Esophagus muscularis mucosa (tissue), 4 donors: Measurements from ENCODE around the gene PTPRQ. TPM values are rescaled to one million over a fixed set of nuclear protein-coding genes. Genes with fewer than 3 reads are reported as not detected.

Experiments
- DNase-seq: peaks from one replicate; pipeline ENCODE4 v3.0.0-alpha.2; 2017; ENCODE audit errors: extremely low spot score
- H3K27ac ChIP-seq, 4 donors: fragments of 200-600 bp; sonication (generic); replicated peaks in 1 of 4; 1 replicate in 3 of 4; 2 replicates in 1 of 4; pipeline ENCODE4 v1.5.1; 2016 to 2019; ENCODE audit warnings: mild to moderate bottlenecking in 1 of 4
- H3K27me3 ChIP-seq, 4 donors: fragments of 200-600 bp; sonication (generic); one replicate each; pipeline versions ENCODE4 v1.5.1 to v1.6.0; 2016 to 2019
- H3K36me3 ChIP-seq, 4 donors: fragments of 200-600 bp; sonication (generic); one replicate each; pipeline ENCODE4 v1.5.1; 2016 to 2019
- H3K4me1 ChIP-seq, 4 donors: fragments of 200-600 bp; sonication (generic); one replicate each; pipeline ENCODE4 v1.5.1; 2016 to 2019
- H3K4me3 ChIP-seq, 4 donors: fragments of 200-600 bp; sonication (generic); 1 replicate in 2 of 4; 2 replicates in 2 of 4; pipeline ENCODE4 v1.5.1; 2016 to 2019; ENCODE audit warnings: mild to moderate bottlenecking in 4 of 4, moderate library complexity in 1 of 4
- H3K9me3 ChIP-seq, 4 donors: fragments of 200-600 bp; sonication (generic); 1 replicate in 3 of 4; 2 replicates in 1 of 4; pipeline ENCODE4 v1.5.1; 2016 to 2019
- EP300 ChIP-seq: sonication (generic); formaldehyde crosslinking; IDR thresholded peaks from one replicate; pipeline ENCODE4 v1.6.1; 2017; ENCODE audit warnings: antibody characterized with exemption
- POLR2A ChIP-seq: fragments of 450-650 bp; IDR thresholded peaks from one replicate; pipeline ENCODE4 v1.6.1; 2017; ENCODE audit warnings: antibody characterized with exemption, moderate library complexity, mild to moderate bottlenecking, low read depth
- POLR2AphosphoS5 ChIP-seq, 2 donors: sonication (generic); formaldehyde crosslinking; IDR thresholded peaks; one replicate each; pipeline ENCODE4 v1.6.1; 2017; ENCODE audit warnings: antibody characterized with exemption in 2 of 2
- WGBS: methylation state at CpG from one replicate; pipeline ENCODE4 v1.1.5; 2018; 5-methylcytosine and 5-hydroxymethylcytosine counted together
- intact Hi-C: fragments of 100-400 bp; cut with DNase I; formaldehyde crosslinking; loops from one replicate; pipeline ENCODE4 v1.15.1; 2023
- total RNA-seq, 4 donors: library from RNA; depleted of rRNA; stranded (reverse); fragments of >200 nt; gene quantifications; one replicate each; pipeline versions ENCODE4 v1.1.0 to v1.2.1, GENCODE V29; 2016
- TF ChIP-seq, protein P1 (sequence below), 3 experiments: fragments of 200-600 bp in 2 of 3; fragments of 450-650 bp in 1 of 3; sonication (generic) in 2 of 3; IDR thresholded peaks; one replicate each; pipeline ENCODE4 v1.5.1; 2017 to 2019; ENCODE audit warnings: antibody characterized with exemption in 3 of 3, mild to moderate bottlenecking in 2 of 3, moderate library complexity in 1 of 3

Gene PTPRQ
- total RNA-seq, 4 donors from 2014 or later = 2.0 to 13.7 (median 4.6) TPM

DNA sequence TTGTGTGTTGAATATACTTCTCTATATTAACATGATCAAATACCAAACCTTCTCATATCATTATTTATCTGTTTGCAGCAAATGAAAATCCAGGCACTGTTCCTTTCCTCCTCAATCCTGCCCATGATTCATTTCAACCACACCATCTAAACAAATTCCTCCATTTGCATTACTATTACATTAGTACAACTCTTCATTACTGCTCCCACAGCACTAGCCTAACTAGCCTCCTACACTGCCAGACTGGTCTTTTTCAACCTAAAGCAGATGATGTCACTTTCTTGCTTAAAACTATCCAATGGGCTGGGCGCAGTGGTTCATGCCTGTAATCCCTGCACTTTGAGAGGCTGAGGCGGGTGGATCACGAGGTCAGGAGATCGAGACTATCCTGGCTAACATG, 146.1 kb downstream of the PTPRQ start:
- 98% methylated on average over 4 of the region's 4 CpGs for WGBS
- intact Hi-C loops = no loop called here
- Histone ChIP-seq H3K9me3 (no peaks in the 10 kb centered on the region), H3K27me3 (no peaks in the 10 kb centered on the region), H3K27ac (no peak overlapping the region), H3K36me3 (no peaks in the 10 kb centered on the region), H3K4me3 (no peak overlapping the region), H3K4me1 (no peaks in the 10 kb centered on the region)
- TF ChIP-seq EP300 (no peak), POLR2A (no peak)
- TF ChIP-seq, protein P1, sequence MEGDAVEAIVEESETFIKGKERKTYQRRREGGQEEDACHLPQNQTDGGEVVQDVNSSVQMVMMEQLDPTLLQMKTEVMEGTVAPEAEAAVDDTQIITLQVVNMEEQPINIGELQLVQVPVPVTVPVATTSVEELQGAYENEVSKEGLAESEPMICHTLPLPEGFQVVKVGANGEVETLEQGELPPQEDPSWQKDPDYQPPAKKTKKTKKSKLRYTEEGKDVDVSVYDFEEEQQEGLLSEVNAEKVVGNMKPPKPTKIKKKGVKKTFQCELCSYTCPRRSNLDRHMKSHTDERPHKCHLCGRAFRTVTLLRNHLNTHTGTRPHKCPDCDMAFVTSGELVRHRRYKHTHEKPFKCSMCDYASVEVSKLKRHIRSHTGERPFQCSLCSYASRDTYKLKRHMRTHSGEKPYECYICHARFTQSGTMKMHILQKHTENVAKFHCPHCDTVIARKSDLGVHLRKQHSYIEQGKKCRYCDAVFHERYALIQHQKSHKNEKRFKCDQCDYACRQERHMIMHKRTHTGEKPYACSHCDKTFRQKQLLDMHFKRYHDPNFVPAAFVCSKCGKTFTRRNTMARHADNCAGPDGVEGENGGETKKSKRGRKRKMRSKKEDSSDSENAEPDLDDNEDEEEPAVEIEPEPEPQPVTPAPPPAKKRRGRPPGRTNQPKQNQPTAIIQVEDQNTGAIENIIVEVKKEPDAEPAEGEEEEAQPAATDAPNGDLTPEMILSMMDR (IDR thresholded peaks at IDR 0.05) = no peak
- DNase-seq = no peak

DNA sequence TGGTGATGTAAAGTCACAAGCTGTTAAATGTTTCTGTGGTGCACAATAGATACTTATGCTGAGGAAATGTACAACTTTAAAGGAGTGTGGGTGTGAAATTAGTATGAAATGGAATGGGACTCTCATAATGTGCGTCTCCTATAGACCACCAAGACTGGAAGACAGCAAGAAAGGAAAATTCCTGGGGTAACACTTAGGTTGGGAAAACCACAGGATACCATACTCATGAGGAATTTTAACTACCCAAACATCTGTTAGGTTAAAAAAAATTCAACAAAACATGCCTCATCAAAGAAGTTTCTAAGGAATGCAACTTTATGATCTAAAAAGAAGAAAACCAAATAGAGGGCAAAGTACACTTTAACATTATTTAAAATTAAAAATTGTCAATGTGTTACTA, 149.7 kb downstream of the PTPRQ start:
- TF ChIP-seq, protein P1 (IDR thresholded peaks at IDR 0.05) = no peak
- TF ChIP-seq EP300 (no peak), POLR2AphosphoS5 (IDR thresholded peaks at IDR 0.05) (no peak), POLR2A (no peak)
- Histone ChIP-seq H3K27me3 (no peaks in the 10 kb centered on the region), H3K9me3 (no peaks in the 10 kb centered on the region), H3K4me3 (no peak overlapping the region), H3K27ac (no peak overlapping the region), H3K36me3 (no peaks in the 10 kb centered on the region), H3K4me1 (no peaks in the 10 kb centered on the region)
- 72% methylated on average over 1 of the region's 1 CpG for WGBS
- intact Hi-C loops = no loop called here
- DNase-seq = no peak

DNA sequence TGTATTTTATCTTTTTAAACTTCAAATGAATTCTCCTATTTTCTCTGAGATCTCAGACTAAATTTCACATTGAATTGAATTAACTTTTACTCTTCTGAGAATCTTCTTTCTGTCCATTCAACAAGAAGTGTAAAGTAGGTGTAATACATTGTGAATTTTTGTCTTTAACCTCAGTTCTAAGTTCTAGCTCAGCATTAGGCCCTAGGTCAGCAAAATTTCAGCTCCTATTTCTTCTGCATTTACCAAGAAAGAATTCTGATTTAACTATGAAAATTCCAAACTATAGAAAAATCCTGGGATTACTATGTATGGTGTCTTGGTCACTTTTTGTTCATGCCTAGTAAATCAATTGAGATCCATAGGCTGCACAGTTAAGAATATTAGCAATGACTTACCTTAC, 152.5 kb downstream of the PTPRQ start:
- no peaks in the 10 kb centered on the region for H3K9me3 ChIP-seq
- no peak for DNase-seq
- H3K4me3 ChIP-seq = no peak overlapping the region
- TF ChIP-seq, protein P1 (IDR thresholded peaks at IDR 0.05) = no peak
- TF ChIP-seq POLR2A (no peak), POLR2AphosphoS5 (IDR thresholded peaks at IDR 0.05) (no peak), EP300 (no peak)
- intact Hi-C loops = no loop called here
- H3K4me1 ChIP-seq = no peaks in the 10 kb centered on the region
- H3K36me3 ChIP-seq = no peaks in the 10 kb centered on the region
- no peaks in the 10 kb centered on the region for H3K27me3 ChIP-seq
- no peak overlapping the region for H3K27ac ChIP-seq

DNA sequence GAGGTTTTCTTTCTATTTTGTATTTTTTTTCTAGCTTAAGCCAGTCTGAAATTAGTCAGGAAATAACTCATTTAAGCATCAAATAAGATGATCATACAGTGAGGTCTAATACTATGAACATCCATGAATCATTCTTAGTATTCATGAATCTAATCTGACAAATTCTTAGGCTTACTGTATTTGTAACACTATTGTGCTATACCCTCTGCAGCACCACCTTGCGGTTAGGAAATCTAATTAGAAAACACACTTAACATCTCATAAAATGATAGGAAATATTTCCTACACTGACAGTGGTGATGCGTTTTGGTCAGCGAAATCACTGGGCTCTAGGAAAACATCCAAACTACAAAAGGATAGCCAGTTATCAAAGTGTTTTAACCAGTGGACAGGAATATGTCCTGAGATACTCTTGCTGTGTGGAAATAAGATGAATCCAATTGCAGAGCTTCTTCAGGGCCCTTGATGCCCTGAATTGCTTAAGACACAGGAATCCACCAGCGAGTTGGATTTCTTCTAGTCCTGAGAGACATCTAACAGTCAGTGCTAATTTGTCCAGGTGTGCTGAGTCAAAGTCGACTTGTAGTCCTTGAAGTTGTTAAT, 154.1 kb downstream of the PTPRQ start:
- no peak for DNase-seq
- intact Hi-C loops = no loop called here
- no peak for TF ChIP-seq POLR2A
- TF ChIP-seq, protein P1 (IDR thresholded peaks at IDR 0.05) = peak in 1 of 3 experiments; percentile 28
- WGBS = 63% methylated on average over 5 of the region's 5 CpGs
- Histone ChIP-seq H3K36me3 (no peaks in the 10 kb centered on the region), H3K9me3 (no peaks in the 10 kb centered on the region), H3K4me1 (no peaks in the 10 kb centered on the region), H3K4me3 (no peak overlapping the region), H3K27ac (no peak overlapping the region), H3K27me3 (no peaks in the 10 kb centered on the region)

DNA sequence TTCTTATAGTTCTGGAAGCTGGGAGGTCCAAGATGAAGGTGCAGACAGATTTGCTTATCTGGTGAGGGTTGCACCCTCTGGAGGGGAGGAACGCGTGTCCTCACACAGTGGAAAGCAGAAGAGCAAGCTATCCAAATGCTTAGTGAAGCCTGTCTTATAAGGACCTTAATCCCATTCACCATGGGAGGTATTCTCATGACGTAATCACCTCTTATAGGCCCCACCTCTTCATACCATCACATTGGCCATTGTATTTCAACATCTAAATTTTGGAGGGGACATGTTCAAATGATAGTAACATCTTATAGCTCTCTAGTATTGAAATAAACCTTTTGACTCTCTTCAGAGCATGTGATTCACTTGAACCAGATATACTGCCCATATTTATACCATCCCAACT, 158.4 kb downstream of the PTPRQ start:
- WGBS = 92% methylated on average over 3 of the region's 3 CpGs
- no peak overlapping the region for H3K4me3 ChIP-seq
- H3K9me3 ChIP-seq = no peaks in the 10 kb centered on the region
- intact Hi-C loops = no loop called here
- TF ChIP-seq EP300 = no peak
- no peak for TF ChIP-seq POLR2A
- H3K36me3 ChIP-seq = no peaks in the 10 kb centered on the region
- no peak for DNase-seq
- H3K27me3 ChIP-seq = no peaks in the 10 kb centered on the region
- peaks cover 0 to 7% (median 0%) of the 10 kb centered on the region in 4 donors for H3K4me1 ChIP-seq
- H3K27ac ChIP-seq = no peak overlapping the region
